Activated effector memory CD4-positive, alpha-beta T cell treated with anti-CD3 and anti-CD28 coated beads, Interleukin-2, amount 50 U/mL, for 16 hours (primary cell): ENCODE results near the gene FMN1.

ENCODE experiments used
- DNase-seq: peaks from one replicate; pipeline ENCODE4 v3.0.0-alpha.2; 2020

The FMN1 gene

GRCh38 chr15:33045066-33045810 is 149.3 kb downstream of the FMN1 start:
- no peak for DNase-seq

DNA sequence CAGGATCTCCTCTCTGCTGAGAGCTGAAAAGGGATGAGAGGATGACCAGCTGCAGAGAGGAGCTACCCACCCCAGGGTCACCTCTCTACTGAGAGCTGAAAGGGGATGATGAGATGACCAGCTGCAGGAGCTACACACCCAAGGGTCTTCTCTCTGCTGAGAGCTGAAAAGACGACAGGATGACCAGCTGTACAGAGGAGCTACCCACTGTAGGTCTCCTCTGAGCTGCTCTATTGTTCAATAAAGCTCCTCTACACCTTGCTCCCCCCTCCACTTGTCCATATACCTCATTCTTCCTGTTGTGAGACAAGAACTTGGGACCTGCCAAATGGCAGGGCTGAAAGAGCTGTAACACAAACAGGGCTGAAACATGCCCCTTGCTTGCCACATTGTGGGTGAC is 149.9 kb downstream of the FMN1 start:
- DNase-seq, result no peak

- no peak for DNase-seq
Measured at GRCh38 chr15:33043636-33044035, 150.9 kb downstream of the FMN1 start.

DNA sequence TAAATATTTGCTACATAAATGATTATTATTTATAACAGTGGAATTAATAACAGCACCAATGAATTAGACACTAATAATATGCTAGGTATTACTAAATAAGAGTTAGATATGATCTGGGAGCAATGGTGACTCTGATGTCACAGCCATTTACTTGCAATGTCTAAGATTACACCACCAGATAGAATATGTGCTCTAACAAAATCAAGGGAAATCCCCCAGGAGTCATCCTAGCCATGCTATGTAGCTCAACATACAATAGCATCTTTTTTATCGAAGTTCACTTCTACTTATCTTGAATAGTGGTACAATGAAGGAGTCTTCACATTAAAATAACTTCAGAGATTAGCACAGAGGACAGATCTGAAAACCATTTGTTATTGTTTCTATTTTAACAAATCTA is 154.0 kb downstream of the FMN1 start:
- no peak for DNase-seq

DNA sequence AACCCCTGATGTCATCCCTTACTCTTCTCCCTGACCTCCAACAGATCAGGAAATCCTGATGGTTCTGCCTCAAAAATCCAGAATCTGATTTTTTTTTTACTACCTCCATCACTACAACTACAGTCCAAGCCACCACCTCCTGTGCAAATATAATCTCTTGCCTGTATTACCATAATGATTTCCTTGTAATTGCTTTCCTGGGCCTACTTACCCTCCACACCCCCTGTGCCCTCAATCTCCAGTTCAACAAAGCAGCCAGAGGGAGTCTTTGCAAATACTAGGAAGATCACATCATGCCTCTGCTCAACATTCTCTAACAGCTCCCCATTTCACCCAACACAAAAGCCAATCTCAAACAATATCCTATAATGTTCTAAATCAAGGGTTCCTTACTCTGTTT is 159.9 kb downstream of the FMN1 start:
- no peak for DNase-seq

- no peak for DNase-seq
Measured at GRCh38 chr15:33032053-33032452, 162.5 kb downstream of the FMN1 start.

- DNase-seq, result no peak
Measured at GRCh38 chr15:33031324-33031821, 163.1 kb downstream of the FMN1 start.

GRCh38 chr15:33030315-33030714 is 164.2 kb downstream of the FMN1 start:
- DNase-seq, result no peak

GRCh38 chr15:33029109-33029652 is 165.3 kb downstream of the FMN1 start:
- no peak for DNase-seq

- DNase-seq, result no peak
Measured at GRCh38 chr15:33028495-33028894, 166.0 kb downstream of the FMN1 start.

DNA sequence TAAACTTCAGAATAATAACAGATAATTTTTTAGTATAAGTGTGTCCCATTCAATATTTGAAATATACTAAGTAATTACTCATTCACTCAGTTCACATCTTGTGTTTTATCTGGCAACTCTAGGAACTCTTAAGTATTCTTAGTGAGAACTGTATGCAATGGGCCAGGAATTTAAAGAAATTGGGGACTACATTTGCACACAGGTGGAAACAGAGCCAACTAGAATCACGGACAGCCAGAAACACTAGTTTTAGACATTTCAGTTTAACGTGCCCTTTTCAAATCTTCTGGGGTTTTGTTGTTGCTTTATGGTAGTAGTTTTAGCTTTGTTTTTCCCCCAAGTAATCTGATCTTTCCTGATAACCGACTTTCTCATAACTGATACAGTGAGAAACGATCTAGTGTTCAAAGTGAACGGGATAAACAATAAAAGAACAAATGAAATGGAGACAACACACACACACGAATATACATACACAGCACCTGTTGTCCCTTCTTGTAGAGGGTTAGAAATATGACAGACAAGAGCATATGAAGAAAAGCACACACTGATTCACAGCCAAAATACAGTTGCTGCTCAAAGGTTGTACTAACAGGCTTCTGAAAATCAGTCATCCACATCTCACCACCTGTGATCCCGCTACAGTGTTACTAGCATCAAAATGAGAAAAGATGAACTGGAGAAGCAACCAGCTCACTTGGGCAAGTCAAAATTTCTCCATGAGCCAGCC is 167.0 kb downstream of the FMN1 start:
- DNase-seq, result no peak

DNA sequence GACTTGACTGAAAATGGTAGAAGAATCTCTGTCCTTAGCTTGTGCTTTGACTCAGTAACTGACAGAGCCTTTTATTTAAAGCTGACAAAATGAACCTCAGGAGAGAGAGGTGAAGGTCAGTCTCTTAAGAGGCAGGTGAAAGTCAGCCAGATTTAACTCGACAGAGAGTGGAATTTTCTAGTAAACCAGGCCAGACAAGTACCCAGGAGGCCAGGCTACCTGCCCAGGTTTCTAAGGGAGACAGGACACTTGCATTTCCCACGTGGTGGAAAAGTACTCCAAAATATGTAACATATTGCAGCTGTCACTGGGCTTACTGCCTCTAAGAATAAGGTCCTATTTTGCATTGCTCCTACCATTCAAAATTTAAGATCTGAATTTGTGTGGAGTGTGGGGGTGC is 167.9 kb downstream of the FMN1 start:
- DNase-seq, result no peak

DNA sequence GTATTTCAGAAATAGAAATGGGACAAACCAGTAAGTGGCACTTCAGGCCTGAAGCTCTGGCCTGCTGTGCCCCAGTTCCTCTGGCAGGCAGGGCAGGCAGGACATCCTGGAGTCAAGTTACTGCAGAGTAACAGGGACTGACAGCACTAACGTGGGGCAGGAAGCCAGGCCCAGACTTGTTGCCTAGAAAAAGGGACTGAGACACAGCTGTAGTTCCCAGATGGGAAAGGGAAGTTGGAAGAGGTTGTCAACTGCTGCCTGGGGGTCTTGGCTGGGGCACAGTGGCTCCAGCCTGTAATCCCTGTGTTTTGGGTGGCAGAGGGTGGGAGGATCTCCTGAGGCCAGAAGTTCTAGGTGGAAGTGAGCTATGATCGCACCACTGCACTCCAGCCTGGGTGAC is 171.9 kb downstream of the FMN1 start:
- DNase-seq, result no peak

DNA sequence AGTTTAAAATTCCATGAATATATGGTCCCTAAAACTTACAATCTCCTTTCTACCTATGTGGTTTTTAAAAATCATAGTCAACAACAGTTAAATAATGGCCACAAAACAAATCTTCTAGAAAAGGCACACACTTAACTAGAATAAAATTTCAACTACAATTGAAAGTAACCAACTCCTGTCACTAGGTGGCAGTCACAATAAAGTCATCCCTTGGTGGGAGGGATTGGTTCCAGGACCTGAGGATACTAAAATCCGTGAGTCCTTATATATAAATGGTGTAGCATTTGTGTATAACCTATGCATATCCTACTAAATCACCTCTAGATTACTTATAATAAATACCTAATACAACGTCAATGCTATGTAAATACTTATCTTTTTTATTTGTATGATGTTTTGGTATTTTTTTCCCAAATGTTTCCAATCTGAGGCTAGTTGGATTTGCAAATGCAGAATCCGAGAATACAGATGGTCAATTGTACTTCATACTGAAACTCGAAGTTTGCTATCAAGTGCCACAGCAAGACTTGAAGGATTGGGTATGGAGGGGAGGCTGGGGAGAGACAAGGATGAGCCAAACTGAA is 172.6 kb downstream of the FMN1 start:
- no peak for DNase-seq

GRCh38 chr15:33019354-33019981 is 175.0 kb downstream of the FMN1 start:
- DNase-seq, result no peak

- DNase-seq, result no peak
Measured at GRCh38 chr15:33016405-33017024, 178.0 kb downstream of the FMN1 start.

DNA sequence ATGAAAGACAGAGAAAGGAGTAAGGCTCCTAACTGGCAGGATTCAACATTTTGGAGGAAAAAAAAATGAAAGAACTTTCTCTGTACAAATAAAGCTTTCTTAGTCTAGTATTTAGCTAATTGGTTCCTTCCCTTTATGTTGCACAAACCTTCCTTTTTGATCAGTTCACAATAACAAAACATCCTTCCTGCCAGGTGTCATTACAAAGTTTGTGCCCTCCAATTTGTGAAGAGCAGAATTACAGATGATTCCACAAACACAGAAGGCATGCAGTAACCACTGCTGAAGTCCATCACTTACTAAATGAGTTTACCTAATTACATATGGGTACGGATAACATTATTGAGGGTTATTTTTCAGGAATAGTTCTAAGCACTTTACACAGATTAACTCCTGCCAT is 179.9 kb downstream of the FMN1 start:
- DNase-seq, result no peak

DNA sequence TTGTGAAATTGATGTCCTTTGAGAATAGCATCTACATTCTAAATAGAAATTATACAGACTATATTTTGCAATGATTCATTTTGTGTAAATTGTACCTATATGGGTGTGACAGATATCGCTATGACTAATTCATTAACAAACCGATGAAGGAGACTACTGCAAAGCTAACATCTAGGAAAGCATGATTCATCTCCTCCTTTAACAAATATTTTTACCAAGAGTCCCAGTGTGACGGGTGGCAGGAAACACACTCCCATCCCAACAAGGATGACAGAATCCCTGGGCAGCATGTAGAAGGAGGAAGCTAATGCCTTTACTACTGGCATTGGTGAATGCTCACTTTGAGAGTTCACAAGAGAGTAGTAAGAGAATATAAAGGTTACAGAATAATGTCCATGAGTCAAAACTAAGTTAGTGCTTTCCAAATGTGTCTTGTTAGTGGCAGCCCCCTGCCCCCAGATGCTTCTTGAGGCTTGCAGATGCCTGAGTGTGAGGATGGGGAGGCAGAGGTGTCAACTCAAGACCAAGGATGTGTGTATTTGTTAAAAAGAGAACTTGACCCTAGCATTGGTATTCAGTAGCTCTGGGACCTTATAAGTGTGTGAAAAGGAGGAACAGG is 180.6 kb downstream of the FMN1 start:
- DNase-seq, result no peak

DNA sequence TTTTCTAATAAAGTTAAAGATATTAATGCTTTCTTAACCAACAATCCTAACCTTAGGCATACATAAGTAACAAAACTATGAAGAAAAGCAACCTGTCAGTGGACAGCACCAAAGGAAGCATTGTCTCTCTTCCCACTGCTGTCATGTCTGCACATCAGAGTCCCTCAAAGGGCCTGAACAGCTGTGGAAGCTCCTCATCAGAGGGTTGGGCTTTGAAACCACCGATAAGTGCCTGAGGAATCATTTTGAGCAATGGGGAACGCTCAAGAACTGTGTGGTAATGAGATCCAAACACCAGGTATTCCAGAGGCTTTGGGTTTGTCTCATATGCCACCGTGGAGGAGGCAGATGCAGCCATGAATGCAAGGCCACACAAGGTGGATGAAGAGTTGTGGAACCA is 182.5 kb downstream of the FMN1 start:
- DNase-seq, result no peak

DNA sequence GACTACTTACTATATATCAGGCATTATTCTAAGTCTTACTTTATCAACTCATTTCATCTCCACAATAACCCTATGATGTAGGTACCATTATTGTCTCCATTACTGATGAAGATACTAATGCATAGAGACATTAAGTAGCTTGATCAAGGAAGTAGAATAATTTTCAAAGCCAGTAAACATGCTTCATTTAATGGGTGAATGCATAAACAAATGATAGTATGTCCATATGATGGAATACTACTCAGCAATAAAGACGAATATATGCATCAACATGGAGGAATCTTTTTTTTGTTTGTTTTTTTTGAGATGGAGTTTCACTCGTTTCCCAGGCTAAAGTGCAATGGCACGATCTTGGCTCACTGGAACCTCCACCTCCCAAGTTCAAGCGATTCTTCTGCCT is 184.9 kb downstream of the FMN1 start:
- DNase-seq, result no peak

- no peak for DNase-seq
Measured at GRCh38 chr15:33009026-33009425, 185.5 kb downstream of the FMN1 start.

DNA sequence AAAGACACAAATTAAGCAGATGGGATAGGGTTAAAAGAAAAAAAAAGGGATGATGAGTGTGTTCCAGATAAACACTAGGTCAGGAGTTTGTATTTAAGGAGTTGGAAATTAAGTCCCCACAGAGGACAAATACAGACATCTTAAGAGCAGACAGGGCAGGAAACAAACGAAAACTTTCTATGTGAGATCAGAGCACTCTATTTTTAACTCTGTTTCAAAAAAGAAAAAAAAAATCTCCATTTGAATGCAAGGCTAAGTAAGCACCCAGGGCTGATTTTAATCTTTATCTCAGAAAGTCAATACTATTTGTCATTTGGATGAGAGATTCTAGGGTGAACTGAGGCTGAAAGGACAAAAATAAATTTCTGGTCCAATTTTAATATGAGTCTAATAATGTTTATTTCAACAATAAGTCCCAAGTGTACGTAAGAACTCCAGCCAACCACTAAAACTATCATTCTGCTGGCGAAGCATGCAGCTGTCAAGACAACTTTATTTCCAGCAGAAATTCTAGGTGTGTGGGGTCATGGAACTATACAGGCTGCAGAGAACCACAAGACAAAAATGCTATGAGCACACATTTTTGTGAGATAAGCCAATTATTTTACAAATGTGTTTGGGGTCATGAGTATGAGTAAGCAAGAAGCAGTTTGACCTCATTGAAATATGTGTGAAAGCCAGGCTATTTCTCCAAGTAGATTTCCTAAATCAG is 186.1 kb downstream of the FMN1 start:
- DNase-seq, result no peak
